ENCODE measurements around the gene ERBB4.

Gene ERBB4

GRCh38 chr2:211875488-211875887 lies 663.1 kb downstream of the ERBB4 start:
- no peak for FAIRE-seq

GRCh38 chr2:211868996-211869533 lies 669.5 kb downstream of the ERBB4 start:
- no peak for FAIRE-seq

GRCh38 chr2:211867845-211868451 lies 670.7 kb downstream of the ERBB4 start:
- no peak for FAIRE-seq

- FAIRE-seq, result no peak
Measured at GRCh38 chr2:211864328-211864727, 674.3 kb downstream of the ERBB4 start.

- FAIRE-seq, result no peak
Measured at GRCh38 chr2:211860224-211860623, 678.4 kb downstream of the ERBB4 start.

GRCh38 chr2:211854832-211855231 lies 683.8 kb downstream of the ERBB4 start:
- FAIRE-seq, result no peak

- FAIRE-seq, result no peak
Measured at GRCh38 chr2:211846714-211847113, 691.9 kb downstream of the ERBB4 start.

- FAIRE-seq, result no peak
Measured at GRCh38 chr2:211846036-211846400, 692.6 kb downstream of the ERBB4 start.

- FAIRE-seq, result no peak
Measured at GRCh38 chr2:211845338-211846035, 693.1 kb downstream of the ERBB4 start.

- no peak for FAIRE-seq
Measured at GRCh38 chr2:211837706-211838105, 700.9 kb downstream of the ERBB4 start.

GRCh38 chr2:211837206-211837605 lies 701.4 kb downstream of the ERBB4 start:
- FAIRE-seq, result no peak

- no peak for FAIRE-seq
Measured at GRCh38 chr2:211836409-211836808, 702.2 kb downstream of the ERBB4 start.

- no peak for FAIRE-seq
Measured at GRCh38 chr2:211835695-211836094, 702.9 kb downstream of the ERBB4 start.

- FAIRE-seq, result no peak
Measured at GRCh38 chr2:211833582-211834279, 704.9 kb downstream of the ERBB4 start.

- FAIRE-seq, result no peak
Measured at GRCh38 chr2:211829725-211830124, 708.9 kb downstream of the ERBB4 start.

- no peak for FAIRE-seq
Measured at GRCh38 chr2:211823886-211824479, 714.6 kb downstream of the ERBB4 start.

GRCh38 chr2:211822686-211823335 lies 715.8 kb downstream of the ERBB4 start:
- FAIRE-seq, result no peak

GRCh38 chr2:211816754-211817153 lies 721.8 kb downstream of the ERBB4 start:
- FAIRE-seq, result no peak

- no peak for FAIRE-seq
Measured at GRCh38 chr2:211812587-211812986, 726.0 kb downstream of the ERBB4 start.

- no peak for FAIRE-seq
Measured at GRCh38 chr2:211802666-211803065, 735.9 kb downstream of the ERBB4 start.

- no peak for FAIRE-seq
Measured at GRCh38 chr2:211800001-211800400, 738.6 kb downstream of the ERBB4 start.

- FAIRE-seq, result no peak
Measured at GRCh38 chr2:211798868-211799267, 739.7 kb downstream of the ERBB4 start.

- FAIRE-seq, result no peak
Measured at GRCh38 chr2:211793690-211794089, 744.9 kb downstream of the ERBB4 start.

Data from TTC549 (cell line).